Ovary (tissue), 3 donors: Measurements from ENCODE around the gene WDR36.

ENCODE experiments used
- EP300 ChIP-seq: sonication (generic); formaldehyde crosslinking; IDR thresholded peaks from one replicate; pipeline ENCODE4 v1.6.1; 2017; ENCODE audit warnings: antibody characterized with exemption
- POLR2A ChIP-seq: fragments of 450-650 bp; IDR thresholded peaks from one replicate; pipeline ENCODE4 v1.6.1; 2017; ENCODE audit warnings: antibody characterized with exemption, mild to moderate bottlenecking, moderate library complexity
- TF ChIP-seq, protein P1 (sequence below), 3 donors: fragments of 450-650 bp in 2 of 3; fragments of 200-600 bp in 1 of 3; IDR thresholded peaks; one replicate each; pipeline versions ENCODE4 v1.5.1 to v1.8.0; 2016 to 2022; ENCODE audit warnings: antibody characterized with exemption in 3 of 3, mild to moderate bottlenecking in 1 of 3
- donor health status: DM: no; HTN: no; CAD: no.

DNA sequence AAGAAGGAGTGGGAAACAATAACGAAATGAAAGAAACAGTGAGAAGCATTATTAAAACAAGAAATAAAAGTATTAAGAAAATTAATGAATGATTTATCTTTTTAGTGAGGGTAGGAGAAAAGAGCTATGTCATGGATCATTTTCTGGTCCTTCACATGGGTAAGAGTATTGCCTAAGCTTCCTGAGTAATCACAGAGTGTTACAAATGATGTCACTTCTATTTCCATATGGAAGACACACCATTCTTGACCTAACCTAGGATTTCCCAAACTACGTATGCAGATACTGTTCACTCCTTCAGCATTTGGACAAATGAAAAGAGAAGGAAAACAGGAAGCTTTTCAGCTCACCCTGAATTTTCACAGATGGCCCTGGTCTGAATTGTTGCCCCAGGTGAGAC is 23.9 kb upstream of the WDR36 start:
- TF ChIP-seq, protein P1, sequence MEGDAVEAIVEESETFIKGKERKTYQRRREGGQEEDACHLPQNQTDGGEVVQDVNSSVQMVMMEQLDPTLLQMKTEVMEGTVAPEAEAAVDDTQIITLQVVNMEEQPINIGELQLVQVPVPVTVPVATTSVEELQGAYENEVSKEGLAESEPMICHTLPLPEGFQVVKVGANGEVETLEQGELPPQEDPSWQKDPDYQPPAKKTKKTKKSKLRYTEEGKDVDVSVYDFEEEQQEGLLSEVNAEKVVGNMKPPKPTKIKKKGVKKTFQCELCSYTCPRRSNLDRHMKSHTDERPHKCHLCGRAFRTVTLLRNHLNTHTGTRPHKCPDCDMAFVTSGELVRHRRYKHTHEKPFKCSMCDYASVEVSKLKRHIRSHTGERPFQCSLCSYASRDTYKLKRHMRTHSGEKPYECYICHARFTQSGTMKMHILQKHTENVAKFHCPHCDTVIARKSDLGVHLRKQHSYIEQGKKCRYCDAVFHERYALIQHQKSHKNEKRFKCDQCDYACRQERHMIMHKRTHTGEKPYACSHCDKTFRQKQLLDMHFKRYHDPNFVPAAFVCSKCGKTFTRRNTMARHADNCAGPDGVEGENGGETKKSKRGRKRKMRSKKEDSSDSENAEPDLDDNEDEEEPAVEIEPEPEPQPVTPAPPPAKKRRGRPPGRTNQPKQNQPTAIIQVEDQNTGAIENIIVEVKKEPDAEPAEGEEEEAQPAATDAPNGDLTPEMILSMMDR (IDR thresholded peaks at IDR 0.05): no peak
- TF ChIP-seq POLR2A (no peak), EP300 (no peak)
